PC-9 (cell line): ENCODE data around the gene LEFTY2.

Experiments
- EZH2 ChIP-seq: fragments of 200-600 bp; sonication (generic); IDR thresholded peaks from 2 replicates; pipeline ENCODE4 v1.8.0; 2017; ENCODE audit warnings: antibody characterized with exemption, low read depth
- TF ChIP-seq, protein P1 (sequence below): fragments of 200-600 bp; sonication (generic); conservative IDR thresholded peaks from 2 replicates; pipeline ENCODE4 v1.6.1; 2017; ENCODE audit warnings: mixed run types, antibody characterized with exemption, mild to moderate bottlenecking, moderate library complexity

GRCh38 chr1:225923692-225924555 lies 17.1 kb downstream of the LEFTY2 start, which contains the start of gene PYCR2:
- TF ChIP-seq, protein P1, sequence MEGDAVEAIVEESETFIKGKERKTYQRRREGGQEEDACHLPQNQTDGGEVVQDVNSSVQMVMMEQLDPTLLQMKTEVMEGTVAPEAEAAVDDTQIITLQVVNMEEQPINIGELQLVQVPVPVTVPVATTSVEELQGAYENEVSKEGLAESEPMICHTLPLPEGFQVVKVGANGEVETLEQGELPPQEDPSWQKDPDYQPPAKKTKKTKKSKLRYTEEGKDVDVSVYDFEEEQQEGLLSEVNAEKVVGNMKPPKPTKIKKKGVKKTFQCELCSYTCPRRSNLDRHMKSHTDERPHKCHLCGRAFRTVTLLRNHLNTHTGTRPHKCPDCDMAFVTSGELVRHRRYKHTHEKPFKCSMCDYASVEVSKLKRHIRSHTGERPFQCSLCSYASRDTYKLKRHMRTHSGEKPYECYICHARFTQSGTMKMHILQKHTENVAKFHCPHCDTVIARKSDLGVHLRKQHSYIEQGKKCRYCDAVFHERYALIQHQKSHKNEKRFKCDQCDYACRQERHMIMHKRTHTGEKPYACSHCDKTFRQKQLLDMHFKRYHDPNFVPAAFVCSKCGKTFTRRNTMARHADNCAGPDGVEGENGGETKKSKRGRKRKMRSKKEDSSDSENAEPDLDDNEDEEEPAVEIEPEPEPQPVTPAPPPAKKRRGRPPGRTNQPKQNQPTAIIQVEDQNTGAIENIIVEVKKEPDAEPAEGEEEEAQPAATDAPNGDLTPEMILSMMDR: no peak
- no peak for TF ChIP-seq EZH2
